Stimulated activated CD4-positive, alpha-beta T cell treated with anti-CD3 and anti-CD28 coated beads, TNF-alpha, amount 100 ng/mL, for 24 hours (primary cell): ENCODE results near the gene ASAH2.
"Not testable (repeated sequence)": the region's sequence is repeated elsewhere in the genome, so short reads cannot be mapped to it uniquely, and the experiment has no call there.

Experiments used
- DNase-seq, 3 experiments: peaks; one replicate each; pipeline ENCODE4 v3.0.0-alpha.2; 2020; ENCODE audit warnings: low read depth in 3 of 3

Gene ASAH2

GRCh38 chr10:50251394-50251793 is at the start of gene ASAH2:
Gene ASAH2 (minus strand): TSS chr10:50251516. CDS start chr10:50248610, 2,906 bp downstream.
- DNase-seq = no peak

DNA sequence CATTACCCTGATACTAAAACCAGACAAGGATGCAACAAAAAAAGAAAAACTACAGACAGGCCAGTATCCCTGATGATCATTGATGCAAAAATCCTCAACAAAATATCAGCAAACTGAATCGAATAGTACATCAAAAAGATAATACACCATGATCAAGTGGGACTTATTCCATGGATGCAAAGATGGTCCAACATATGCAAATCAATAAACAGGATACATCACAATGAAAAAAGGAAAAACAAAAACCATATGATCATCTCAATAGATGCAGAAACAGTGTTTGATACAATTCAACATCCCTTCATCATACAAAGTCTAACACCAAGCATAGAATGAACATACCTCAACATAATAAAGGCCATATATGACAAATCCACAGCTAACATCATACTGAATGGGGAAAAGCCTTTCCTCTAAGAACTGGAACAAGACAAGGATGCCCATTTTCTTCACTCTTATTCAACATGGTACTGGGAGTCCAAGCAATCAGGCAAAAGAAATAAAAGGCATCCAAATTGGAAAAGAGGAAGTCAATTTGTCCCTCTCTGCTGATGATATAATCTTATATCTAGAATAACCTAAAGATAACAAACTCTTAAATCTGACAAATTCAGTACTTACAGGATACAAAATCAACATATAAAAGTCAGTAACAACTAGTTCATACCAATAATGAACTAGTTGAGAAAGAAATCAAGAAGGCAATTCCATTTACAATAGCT is 48.8 kb upstream of the ASAH2 start:
- no peak for DNase-seq

GRCh38 chr10:50295367-50295766 is 44.1 kb upstream of the ASAH2 start:
- no peak for DNase-seq

- DNase-seq = no peak
Measured at GRCh38 chr10:50294582-50294981, 43.3 kb upstream of the ASAH2 start.

GRCh38 chr10:50293513-50294313 is 42.4 kb upstream of the ASAH2 start:
- DNase-seq = no peak

DNA sequence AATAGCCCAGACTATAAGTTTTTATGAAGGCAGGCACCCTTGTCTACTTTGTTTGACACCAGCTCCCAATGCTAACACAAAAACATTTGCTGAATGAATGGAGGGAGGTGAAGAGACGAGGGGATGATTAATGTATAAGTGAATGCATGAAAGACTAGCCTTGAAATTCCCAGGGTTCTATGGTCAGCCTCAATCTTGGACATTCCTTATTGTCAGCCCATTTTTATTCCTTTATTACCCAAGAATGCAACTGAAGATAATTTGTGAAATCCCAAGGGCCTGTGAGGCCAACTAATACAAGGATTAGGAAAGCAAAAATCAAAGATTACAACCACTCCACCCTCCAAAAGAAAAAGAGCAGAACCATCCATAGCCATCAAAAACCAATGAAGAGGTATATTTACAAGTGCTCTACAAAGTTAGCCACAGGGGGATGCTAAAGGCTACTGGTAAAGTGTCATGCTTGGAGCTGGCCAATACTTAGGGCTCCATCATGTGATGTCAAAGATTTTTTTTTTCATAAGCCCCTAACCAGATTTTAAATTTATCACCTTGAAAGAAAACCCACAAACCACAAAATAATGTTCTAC is 40.0 kb upstream of the ASAH2 start:
- DNase-seq = no peak

DNA sequence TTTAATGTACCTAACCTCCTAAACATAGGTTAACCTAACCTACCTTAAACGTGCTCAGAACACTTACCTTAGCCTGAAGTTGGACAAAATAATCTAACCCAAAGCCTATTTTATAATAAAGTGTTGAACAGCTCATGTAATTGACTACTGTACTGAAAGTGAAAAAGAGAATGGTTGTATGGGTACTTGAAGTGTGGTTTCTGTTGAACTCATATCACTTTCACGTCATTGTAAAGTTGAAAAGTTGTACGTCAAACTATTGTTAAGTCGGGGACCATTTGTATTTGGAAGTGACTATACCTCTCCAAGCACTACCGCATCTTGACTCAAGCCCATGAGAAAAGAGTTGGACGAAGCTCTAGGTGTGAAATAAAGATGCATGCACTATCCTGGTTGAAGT is 37.9 kb upstream of the ASAH2 start:
- DNase-seq = no peak

DNA sequence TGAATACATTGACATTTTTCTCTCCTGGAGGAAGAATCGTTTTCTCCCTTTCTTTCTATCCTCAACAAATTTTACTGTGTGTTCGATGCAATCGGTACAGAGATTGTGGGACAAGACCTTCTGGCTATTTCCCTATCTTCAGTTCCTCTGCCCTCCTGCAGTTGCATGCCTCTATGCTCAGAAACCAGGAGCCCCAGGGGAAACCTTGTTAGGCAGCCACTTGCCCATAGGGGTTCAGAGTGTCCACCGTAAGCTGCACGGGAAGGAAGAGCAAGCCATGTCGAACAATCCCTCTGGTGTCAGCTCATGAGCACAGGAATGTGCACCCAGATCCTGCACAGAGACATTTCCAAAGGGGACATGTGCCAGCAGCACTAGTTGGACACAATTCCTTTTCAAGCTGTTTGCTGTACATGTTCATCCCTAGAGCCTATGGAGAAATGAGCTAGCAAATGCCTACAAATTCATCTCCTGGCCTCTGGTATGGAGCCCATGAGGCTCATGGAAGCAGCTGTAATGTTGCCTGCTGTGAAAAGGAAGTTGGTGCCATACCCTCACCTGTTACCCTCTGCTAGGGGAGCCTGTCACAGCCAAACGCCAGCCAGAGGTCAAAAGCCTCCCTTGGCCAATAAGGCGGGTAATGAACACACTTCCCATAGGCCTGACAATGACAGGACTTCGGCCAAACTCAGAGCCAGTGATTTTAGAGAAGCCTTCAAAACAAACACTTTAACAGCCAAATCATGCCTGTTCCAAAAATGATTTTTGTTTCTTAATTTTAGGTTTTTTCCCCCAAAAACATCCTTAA is 35.9 kb upstream of the ASAH2 start:
- no peak for DNase-seq

DNA sequence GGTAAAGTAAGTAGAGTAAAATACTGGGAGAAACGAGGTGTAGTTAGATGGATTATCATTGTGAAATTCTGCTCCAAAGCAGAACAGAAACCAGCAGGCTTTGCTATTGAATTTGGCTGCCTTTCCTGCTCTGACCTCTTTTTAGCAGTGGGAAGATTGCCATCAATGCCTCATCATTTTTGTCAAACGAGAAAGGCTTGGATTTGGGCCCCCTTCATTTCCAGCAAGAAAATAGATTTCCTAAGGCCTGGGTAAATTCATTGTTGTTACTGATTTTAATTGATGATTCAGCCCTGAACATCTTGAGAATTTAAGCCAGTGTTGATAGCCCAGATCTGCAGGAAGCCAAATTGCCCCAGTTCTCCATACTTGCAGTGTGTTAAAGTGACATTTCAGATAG is 35.2 kb upstream of the ASAH2 start:
- DNase-seq = no peak

GRCh38 chr10:50281967-50282522 is 30.7 kb upstream of the ASAH2 start:
- DNase-seq = no peak

DNA sequence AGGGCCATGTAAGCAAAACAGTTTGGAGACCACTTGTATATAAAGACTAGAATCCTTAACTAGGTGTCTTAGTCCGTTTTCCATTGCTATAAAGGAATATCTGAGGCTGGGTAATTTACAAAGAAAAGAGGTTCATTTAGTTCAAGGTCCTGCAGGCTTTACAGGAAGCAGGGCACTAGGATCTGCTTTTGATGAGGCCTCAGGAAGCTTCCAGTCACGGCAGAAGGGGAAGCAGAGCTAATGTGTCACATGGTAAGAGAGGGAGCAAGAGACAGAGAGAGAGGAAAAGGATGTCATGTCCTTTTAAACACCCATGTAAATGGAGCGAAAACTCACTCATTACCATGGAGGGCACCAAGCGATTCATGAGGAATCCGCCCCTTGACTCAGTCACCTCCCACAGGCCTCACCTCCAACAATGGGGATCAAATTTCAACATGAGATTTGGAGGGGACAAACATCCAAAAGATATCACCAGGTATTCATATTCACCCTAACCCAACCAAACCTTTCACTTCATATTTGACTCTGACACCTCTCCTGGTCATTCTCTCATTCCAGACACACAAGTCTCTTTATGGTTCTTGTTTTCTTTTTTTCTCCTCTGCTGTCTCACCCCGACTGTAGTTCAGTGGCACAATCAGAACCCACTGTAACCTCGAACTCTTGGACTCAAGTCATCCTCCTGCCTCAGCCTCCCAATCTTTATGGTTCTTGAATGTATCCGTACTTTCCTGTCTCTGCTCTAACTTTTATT is 30.1 kb upstream of the ASAH2 start:
- no peak for DNase-seq

- no peak for DNase-seq
Measured at GRCh38 chr10:50280049-50280841, 28.9 kb upstream of the ASAH2 start.

DNA sequence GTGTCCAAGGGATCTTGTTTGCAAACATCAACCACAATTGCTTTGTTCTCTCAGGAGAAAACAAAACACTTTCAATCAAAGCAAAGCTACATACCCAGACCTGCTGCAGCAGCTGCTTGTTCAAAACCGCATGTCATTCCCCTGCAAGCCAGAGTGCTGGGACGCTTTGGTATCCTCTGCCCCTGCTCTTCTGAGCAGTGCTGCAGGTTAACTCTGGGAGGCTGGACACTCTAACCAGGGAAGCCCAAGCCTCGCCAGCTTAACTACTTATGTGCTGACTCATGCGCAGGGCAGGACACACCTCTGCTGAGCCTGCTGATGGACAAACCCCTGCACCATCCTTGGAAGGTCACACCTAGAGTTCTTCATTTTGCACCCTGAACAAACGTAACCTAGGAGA is 28.2 kb upstream of the ASAH2 start:
- no peak for DNase-seq

DNA sequence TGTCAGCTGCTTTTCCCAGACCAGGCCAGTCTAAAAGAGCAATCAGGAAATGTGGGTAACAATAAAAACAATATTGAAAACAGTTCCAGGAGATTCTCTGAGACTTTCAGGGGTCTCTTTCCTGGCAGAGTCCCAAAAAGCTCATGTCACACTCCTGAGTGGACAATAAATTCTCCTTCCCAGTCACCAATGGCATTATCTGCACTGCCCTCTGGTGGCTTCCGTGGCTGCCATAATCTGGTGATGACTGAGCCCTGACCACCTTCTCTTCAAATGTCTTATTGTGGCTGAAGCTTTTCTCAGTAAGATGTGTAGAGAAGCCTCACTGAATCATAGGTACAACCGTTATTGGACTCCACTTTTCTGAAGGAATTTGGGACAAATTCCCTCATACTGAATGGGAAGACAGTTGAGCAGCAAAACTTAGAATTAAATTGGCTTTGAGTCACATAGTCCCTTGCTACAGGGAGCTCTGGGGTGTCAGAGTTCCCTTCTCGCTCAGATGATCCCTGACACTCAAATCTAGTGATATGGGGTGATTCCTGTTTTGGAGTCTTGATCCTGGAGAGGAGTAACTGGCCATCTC is 24.4 kb upstream of the ASAH2 start:
- peak in 2 of 3 experiments; percentile 2 to 24 for DNase-seq

DNA sequence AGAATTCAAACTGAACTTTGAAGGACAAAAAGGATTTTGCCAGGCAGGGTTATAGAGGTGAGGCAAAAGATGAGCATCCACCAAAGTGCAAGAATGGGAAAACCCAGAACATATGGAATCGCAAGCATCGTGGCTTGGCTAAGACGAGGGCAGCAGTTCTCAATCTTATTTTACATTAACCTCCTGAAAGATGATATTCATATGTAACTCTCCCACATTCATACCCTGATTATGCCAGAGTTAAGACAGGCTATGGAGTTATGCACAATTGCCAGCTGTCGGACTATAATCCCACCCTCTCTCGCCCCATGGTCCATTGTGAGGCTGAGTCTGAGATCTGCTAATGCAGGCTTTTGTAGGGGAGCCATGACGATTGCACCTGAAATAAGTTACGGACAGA is 21.2 kb upstream of the ASAH2 start:
- DNase-seq = no peak

- DNase-seq = no peak
Measured at GRCh38 chr10:50271564-50272250, 20.4 kb upstream of the ASAH2 start.

DNA sequence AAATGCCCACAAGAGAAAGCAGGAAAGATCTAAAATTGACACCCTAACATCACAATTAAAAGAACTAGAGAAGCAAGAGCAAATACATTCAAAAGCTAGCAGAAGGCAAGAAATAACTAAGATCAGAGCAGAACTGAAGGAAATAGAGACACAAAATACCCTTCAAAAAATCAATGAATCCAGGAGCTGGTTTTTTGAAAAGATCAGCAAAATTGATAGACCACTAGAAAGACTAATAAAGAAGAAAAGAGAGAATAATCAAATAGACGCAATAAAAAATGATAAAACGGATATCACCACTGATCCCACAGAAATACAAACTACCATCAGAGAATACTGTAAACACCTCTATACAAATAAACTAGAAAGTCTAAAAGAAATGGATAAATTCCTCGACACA is 16.6 kb upstream of the ASAH2 start:
- DNase-seq = not testable (repeated sequence)

- not testable (repeated sequence) for DNase-seq
Measured at GRCh38 chr10:50262625-50263024, 11.3 kb upstream of the ASAH2 start.

DNA sequence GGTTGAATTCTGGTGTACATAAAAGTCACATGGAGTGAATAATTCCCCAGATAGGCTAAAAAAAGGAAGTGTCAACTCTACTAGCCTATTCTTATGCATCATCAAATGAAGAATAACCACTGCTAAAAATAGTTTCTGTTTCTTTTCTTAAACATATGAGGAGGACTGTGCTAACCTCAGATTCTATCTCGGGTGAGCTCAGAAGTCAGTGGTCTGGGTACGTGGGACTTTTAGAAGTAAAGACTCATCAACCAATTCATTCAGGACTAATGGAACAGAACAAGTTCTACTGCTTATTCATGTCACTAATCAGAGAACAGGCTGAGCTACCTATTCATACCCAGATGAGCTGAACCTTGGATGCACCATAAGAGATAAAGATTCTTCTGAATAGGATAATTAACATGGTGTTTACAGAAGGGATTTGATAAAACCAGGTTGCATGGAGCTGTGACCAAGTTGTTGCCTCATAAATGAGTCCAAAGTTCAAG is 9.5 kb upstream of the ASAH2 start:
- no peak for DNase-seq
